Activated T-helper 2 cell treated with anti-CD3 and anti-CD28 coated beads, Interferon-gamma antibody, Interleukin-2, Interleukin-4, amounts not matched to agents 10 μg/mL and 5 μg/mL and 100 μg/mL, durations not matched to agents 14 hours and 24 hours and 36 hours (primary cell): ENCODE results near the gene TNFAIP8L3. TPM values are rescaled to one million over a fixed set of nuclear protein-coding genes. Genes with fewer than 3 reads are reported as not detected.
"Not testable (repeated sequence)": the region's sequence is repeated elsewhere in the genome, so short reads cannot be mapped to it uniquely, and the experiment has no call there.

Experiments
- DNase-seq: peaks from one replicate; pipeline ENCODE4 v3.0.0; 2021; ENCODE audit warnings: low spot score
- H3K27ac Mint-ChIP-seq: one replicate; pipeline ENCODE4 v1.8.0; 2021; ENCODE audit warnings: mixed read lengths
- H3K27me3 Mint-ChIP-seq: one replicate; pipeline ENCODE4 v1.8.0; 2021; ENCODE audit warnings: low read depth, mixed read lengths
- H3K36me3 Mint-ChIP-seq: one replicate; pipeline ENCODE4 v1.8.0; 2021; ENCODE audit warnings: low read depth, mixed read lengths
- H3K4me1 Mint-ChIP-seq: one replicate; pipeline ENCODE4 v1.8.0; 2021; ENCODE audit warnings: low read depth, mixed read lengths
- H3K4me3 Mint-ChIP-seq: one replicate; pipeline ENCODE4 v1.8.0; 2021; ENCODE audit warnings: low read depth, mild to moderate bottlenecking, moderate library complexity, mixed read lengths
- H3K9me3 Mint-ChIP-seq: one replicate; pipeline ENCODE4 v1.8.0; 2021; ENCODE audit warnings: mixed read lengths
- intact Hi-C: fragments of 100-400 bp; cut with micrococcal nuclease; formaldehyde crosslinking; loops from one replicate; pipeline ENCODE4 v1.15.1; 2023
- total RNA-seq: library from RNA; stranded (reverse); gene quantifications from 2 replicates; pipeline ENCODE4 v1.2.3, GENCODE V29; 2022

Gene TNFAIP8L3
- total RNA-seq, 1 donor from 2014 or later = 0.98 TPM

DNA sequence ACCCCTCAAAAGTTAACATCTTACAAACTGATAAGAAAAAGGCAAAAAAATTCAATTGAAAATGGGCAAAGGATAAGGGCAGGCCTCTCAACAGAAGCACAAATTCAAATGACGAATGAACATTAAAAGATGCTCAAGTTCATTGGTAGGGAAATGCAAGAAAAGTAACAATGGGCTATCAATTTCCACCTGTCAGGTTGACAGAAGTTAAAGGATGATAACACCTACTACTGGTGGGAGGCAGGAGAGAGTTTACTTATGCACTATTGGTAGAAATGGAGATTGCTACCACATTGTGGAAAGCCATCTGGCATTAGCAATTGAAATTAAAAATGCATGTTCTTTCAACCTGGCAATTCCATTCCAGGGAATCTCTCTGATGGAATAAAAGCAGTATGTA lies 35.6 kb upstream of the TNFAIP8L3 start:
- Mint-ChIP-seq H3K27ac (no peak overlapping the region), H3K4me1 (peaks cover 10% of the 10 kb centered on the region), H3K9me3 (no peaks in the 10 kb centered on the region), H3K36me3 (no peaks in the 10 kb centered on the region), H3K4me3 (no peak overlapping the region), H3K27me3 (peaks cover 16% of the 10 kb centered on the region)
- DNase-seq = no peak
- intact Hi-C loops = no loop called here

DNA sequence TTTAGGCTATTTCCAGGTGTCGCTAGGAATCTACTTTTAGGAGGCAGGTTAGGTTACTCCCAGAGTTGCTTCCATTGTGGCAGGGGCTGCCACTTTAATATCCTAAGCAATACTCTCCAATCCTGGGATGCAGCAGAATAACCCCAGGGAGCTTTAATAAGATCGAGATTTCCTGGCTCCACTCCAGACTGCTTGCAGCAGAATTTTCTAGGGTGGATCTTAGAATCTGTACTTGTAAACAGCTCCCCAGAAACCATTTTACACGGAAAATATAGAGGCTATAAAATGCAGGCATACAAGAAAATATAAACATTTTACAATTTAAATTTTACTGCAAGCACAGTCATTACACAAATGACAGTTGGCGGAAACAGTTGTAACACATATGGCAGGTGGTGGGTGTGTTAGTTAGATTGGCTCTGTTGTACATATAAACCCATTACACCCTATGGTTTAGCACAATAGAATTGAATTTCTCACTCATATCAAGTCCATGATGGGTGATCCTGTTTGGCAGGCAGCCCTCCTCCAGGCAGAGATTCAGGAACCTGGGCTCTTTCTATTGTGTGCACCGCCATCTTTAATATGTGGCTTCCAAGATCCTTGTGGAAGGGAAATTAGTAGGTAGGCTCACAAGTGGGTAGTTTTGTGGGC lies 35.0 kb upstream of the TNFAIP8L3 start:
- H3K27ac Mint-ChIP-seq = no peak overlapping the region
- no peak overlapping the region for H3K4me3 Mint-ChIP-seq
- no peaks in the 10 kb centered on the region for H3K9me3 Mint-ChIP-seq
- H3K27me3 Mint-ChIP-seq = peaks cover 19% of the 10 kb centered on the region
- H3K4me1 Mint-ChIP-seq = peaks cover 10% of the 10 kb centered on the region
- intact Hi-C loops = no loop called here
- no peak for DNase-seq
- H3K36me3 Mint-ChIP-seq = no peaks in the 10 kb centered on the region

DNA sequence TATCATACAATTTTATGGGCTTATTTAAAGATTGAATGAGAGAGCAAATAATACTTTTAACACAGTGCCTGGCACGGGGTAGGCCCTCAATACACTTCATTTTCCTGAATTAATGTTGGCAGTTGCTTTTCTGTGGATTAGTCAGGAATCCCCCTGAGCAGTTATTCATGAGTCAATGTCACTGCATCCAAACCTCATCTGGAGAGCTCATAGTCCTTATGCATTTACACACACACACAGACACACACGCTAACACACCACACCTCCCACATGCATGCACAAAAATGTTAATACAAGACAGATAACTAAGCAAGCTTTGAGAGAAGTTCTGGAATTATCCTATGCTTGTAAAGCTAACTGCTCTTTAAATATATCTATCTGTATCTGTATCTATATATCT lies 34.0 kb upstream of the TNFAIP8L3 start:
- DNase-seq = no peak
- H3K4me1 Mint-ChIP-seq = peaks cover 10% of the 10 kb centered on the region
- H3K27me3 Mint-ChIP-seq = peaks cover 20% of the 10 kb centered on the region
- no peak overlapping the region for H3K4me3 Mint-ChIP-seq
- H3K27ac Mint-ChIP-seq = no peak overlapping the region
- intact Hi-C loops = no loop called here
- H3K9me3 Mint-ChIP-seq = no peaks in the 10 kb centered on the region
- H3K36me3 Mint-ChIP-seq = no peaks in the 10 kb centered on the region

DNA sequence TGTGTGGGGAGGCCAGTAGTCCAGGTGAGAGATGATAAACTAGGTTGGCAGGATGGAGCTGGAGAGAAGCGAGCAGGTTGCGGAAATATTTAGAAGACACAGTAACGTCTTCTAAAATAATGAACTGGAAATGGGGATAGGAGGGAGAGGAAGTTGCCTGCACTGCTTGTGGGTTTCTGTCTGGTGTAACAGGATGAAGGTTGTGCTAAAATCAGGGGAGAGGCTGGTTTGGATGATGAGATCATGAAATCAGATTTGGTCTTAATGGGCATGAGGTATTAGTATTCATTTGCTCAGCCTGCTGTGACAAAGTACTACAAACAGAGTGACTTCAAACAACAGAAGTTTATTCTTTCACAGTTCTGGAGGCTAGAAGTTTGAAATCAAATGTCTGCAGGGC lies 32.1 kb upstream of the TNFAIP8L3 start:
- Mint-ChIP-seq H3K27me3 (peaks cover 21% of the 10 kb centered on the region), H3K4me3 (no peak overlapping the region), H3K9me3 (no peaks in the 10 kb centered on the region), H3K36me3 (no peaks in the 10 kb centered on the region), H3K4me1 (peaks cover 10% of the 10 kb centered on the region), H3K27ac (no peak overlapping the region)
- DNase-seq = no peak
- intact Hi-C loops = no loop called here

DNA sequence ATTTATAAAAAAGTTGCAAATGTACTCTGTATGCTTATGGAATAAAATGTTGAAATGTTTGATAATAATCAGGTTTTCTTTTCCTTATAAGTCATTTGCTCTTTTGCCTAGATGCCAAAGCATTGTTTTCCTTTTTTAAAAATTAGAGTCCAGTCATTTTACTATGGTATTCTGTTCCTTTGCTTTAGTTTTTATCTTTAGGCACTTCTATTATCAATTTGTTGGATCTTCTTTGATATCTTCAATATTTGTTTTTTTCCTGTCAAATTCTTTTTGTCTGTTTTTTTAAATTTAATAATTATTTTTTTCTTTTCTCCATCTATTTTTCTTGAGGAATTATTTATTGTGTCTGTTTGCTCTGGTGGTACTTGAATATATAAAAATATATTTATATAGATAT lies 28.3 kb upstream of the TNFAIP8L3 start:
- Mint-ChIP-seq H3K4me1 (peaks cover 13% of the 10 kb centered on the region), H3K27me3 (peaks cover 24% of the 10 kb centered on the region)
- DNase-seq, H3K27ac Mint-ChIP-seq, H3K36me3 Mint-ChIP-seq, H3K4me3 Mint-ChIP-seq, H3K9me3 Mint-ChIP-seq, intact Hi-C loops: not testable (repeated sequence)

DNA sequence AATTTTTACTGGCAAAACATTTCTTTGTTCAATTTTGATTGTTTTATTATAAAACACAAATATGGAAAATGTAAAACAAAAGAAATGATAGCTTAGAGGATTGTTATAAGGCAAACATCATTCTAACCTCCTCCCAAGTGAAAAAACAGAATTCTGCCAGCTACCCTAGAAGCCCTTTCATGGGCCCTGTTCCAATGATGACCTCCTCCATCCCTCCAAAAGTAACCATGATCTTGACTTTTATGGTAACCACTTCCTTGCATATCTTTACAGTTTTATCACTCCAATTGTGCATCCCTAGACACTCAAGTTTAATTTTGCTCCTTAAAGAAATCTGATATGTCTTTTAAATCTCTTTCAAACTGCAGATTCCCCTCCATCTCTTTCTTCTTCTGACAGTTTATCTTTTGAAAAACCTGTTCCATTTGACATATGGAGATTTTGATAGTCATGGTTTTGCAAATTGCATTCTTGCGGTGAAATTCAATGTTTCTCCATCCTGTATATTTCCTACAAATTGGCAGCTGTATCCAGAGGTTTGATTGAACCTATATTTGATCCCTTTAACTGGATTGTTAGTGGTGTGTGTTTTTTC lies 27.0 kb upstream of the TNFAIP8L3 start:
- Mint-ChIP-seq H3K27me3 (peaks cover 22% of the 10 kb centered on the region), H3K27ac (no peak overlapping the region), H3K4me1 (peaks cover 10% of the 10 kb centered on the region), H3K4me3 (no peak overlapping the region), H3K36me3 (no peaks in the 10 kb centered on the region), H3K9me3 (peaks cover 3% of the 10 kb centered on the region)
- DNase-seq = no peak
- intact Hi-C loops = no loop called here

DNA sequence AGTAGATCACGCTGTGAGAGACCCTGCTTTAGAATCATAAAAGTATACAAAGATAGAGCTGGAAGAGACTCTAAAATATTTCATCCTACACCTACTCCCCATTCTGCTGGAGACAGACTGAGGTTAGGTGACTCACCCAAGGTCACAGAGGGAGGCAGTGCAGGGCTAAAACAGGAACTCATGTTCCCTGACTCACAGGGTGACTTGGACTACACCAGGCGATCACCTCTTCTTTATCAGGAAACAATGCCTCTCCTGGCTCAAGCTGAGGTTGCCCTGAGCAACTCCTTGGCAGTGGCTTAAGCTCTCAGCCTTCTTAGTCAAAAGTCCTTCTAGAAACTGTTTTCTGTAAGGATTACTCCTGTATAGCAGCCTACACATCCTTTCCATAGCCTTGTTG lies 26.4 kb upstream of the TNFAIP8L3 start:
- peaks cover 5% of the 10 kb centered on the region for H3K4me1 Mint-ChIP-seq
- no peak overlapping the region for H3K27ac Mint-ChIP-seq
- H3K36me3 Mint-ChIP-seq = no peaks in the 10 kb centered on the region
- peaks cover 3% of the 10 kb centered on the region for H3K9me3 Mint-ChIP-seq
- intact Hi-C loops = no loop called here
- no peak overlapping the region for H3K4me3 Mint-ChIP-seq
- peaks cover 17% of the 10 kb centered on the region for H3K27me3 Mint-ChIP-seq
- no peak for DNase-seq

DNA sequence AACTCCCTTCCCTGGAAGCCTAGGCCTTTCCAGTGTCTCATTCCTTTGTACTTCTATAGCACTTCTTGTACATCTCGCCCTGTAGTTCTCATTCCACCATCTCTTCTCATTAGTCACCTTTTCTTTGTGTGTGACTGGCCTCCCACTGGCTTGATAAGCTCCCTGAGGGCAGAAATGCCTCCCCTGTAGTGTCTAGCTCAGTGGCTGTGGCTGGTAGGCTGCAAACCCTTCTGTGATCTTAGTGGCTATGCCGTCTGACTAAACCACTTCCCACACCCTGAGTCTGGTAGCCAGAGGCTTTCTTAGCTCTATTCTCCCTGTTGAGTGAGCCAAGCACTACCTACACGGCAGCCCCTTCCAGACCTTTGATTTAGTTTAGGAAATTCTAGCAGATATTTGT lies 24.4 kb upstream of the TNFAIP8L3 start:
- H3K36me3 Mint-ChIP-seq = no peaks in the 10 kb centered on the region
- no peak overlapping the region for H3K27ac Mint-ChIP-seq
- H3K9me3 Mint-ChIP-seq = peaks cover 3% of the 10 kb centered on the region
- peaks cover 9% of the 10 kb centered on the region for H3K27me3 Mint-ChIP-seq
- H3K4me3 Mint-ChIP-seq = no peak overlapping the region
- DNase-seq = no peak
- intact Hi-C loops = no loop called here
- H3K4me1 Mint-ChIP-seq = peaks cover 3% of the 10 kb centered on the region

DNA sequence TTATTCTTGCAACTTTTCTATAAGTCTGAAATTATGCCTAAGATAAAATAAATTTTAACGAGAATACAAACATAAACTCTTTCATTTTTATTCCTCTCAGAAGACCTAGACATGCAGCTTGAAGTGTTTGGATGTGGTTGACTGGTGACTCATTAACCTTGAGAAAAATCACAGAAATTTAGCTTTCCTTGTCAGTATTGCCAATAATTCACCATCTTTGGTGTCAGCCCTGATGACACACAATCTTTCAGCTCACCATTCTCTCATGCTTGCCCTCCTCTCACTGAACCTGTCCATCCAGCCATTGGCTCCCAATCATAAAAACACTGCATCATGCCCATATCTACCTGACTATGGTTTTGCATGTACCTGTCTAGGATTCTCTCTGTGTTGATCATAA lies 22.6 kb upstream of the TNFAIP8L3 start:
- H3K4me3 Mint-ChIP-seq = no peak overlapping the region
- peaks cover 3% of the 10 kb centered on the region for H3K9me3 Mint-ChIP-seq
- intact Hi-C loops = no loop called here
- no peak for DNase-seq
- peaks cover 3% of the 10 kb centered on the region for H3K4me1 Mint-ChIP-seq
- H3K36me3 Mint-ChIP-seq = no peaks in the 10 kb centered on the region
- H3K27ac Mint-ChIP-seq = no peak overlapping the region
- H3K27me3 Mint-ChIP-seq = peaks cover 5% of the 10 kb centered on the region

DNA sequence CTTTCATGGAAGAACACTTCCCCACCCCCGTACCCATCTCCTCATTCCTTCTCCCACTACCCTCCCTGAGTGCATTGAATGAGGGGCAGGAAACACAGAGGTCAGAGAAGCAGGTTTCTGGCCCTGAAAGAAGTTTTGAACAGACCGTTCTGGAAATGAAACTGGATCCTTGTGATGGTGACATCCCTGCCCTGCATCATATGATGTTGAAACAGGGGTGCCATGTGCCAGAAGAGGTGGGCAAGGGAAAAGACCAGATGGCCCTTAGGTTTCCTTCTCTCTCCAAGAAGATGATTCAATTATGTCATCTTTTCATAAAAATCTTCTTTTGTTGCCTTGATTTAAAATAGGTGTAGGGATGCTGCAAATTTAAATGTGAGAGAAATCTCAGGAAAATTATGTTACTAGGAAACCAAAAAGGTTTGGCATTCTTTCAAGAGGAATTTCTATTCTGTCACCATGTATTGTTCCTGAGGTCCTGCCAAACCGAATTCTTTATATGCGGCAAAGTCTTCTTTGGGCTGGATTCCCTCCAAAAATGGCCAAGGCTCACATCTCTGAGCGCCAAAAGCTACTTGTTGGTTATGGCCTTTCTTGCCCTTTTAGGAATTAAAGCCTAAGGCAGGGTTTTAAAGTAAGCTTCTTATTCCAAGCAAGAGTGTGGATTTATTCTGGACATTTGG lies 19.9 kb upstream of the TNFAIP8L3 start:
- no peak overlapping the region for H3K27ac Mint-ChIP-seq
- no peaks in the 10 kb centered on the region for H3K36me3 Mint-ChIP-seq
- peaks cover 3% of the 10 kb centered on the region for H3K9me3 Mint-ChIP-seq
- no peak overlapping the region for H3K4me3 Mint-ChIP-seq
- H3K4me1 Mint-ChIP-seq = no peaks in the 10 kb centered on the region
- intact Hi-C loops = no loop called here
- H3K27me3 Mint-ChIP-seq = peaks cover 7% of the 10 kb centered on the region
- DNase-seq = no peak

DNA sequence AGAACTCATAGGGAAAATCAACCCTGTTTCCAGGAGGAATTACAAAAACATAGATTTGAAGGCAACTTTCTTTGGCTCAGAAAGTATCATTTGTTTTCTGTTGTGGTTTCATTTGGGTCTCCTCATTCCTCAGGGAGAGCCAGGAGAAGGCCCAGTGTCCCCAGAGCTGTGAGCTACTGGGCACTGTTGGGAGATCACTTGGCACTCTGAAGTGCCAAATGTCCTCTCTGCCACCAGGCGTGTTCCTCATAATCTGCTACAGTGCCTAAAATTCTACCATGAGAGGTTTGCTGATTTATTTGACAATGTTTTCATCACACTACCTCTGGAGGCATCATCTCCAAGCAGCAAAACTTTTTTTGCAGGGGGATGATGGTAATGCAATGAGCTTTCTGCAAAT lies 17.4 kb upstream of the TNFAIP8L3 start:
- no peak overlapping the region for H3K4me3 Mint-ChIP-seq
- H3K4me1 Mint-ChIP-seq = no peaks in the 10 kb centered on the region
- no peak overlapping the region for H3K27ac Mint-ChIP-seq
- no peaks in the 10 kb centered on the region for H3K9me3 Mint-ChIP-seq
- no peaks in the 10 kb centered on the region for H3K36me3 Mint-ChIP-seq
- intact Hi-C loops = no loop called here
- DNase-seq = no peak
- H3K27me3 Mint-ChIP-seq = peaks cover 7% of the 10 kb centered on the region

DNA sequence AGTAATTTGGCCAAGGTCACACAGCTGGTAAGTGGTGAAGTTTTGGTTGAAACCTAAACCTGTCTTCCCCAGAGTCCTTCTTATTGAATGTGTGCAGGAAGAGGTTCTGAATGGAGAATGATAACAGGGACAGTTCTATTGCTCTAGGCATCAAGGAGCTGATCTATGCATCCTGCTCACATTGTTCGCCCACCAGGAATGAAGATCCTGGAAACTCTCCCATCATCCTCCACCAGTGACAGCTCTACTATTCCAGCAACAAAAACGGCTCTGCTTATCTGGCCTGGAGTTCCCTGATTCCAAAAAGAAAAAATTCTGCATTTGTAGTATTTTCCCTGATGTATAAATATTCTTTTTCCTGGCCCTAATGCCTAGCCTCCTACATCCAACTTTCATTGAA lies 16.4 kb upstream of the TNFAIP8L3 start:
- H3K9me3 Mint-ChIP-seq = no peaks in the 10 kb centered on the region
- intact Hi-C loops = no loop called here
- no peaks in the 10 kb centered on the region for H3K36me3 Mint-ChIP-seq
- no peak overlapping the region for H3K4me3 Mint-ChIP-seq
- no peaks in the 10 kb centered on the region for H3K4me1 Mint-ChIP-seq
- H3K27me3 Mint-ChIP-seq = peaks cover 7% of the 10 kb centered on the region
- DNase-seq = no peak
- H3K27ac Mint-ChIP-seq = no peak overlapping the region

DNA sequence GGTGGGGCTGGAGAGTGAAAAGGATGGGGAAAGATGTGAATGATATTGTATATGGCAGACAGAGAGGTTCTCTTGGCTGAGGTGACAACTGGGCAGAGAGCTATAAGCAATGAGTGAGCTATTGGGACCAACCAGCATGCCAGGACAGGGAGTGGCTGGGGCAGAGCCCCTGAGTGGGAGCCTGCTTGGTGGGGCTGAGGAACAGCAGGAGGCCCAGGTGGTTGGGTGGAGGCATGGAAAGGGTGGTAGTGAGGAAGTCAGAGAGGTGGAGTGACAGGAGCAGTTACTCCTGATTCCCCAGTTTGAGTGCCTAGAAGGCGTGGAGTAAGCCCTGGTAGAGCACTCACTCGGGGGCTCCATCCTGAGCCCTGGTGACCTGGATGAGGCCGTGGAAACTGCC lies 15.5 kb upstream of the TNFAIP8L3 start:
- DNase-seq = no peak
- intact Hi-C loops = no loop called here
- H3K36me3 Mint-ChIP-seq = no peaks in the 10 kb centered on the region
- H3K9me3 Mint-ChIP-seq = no peaks in the 10 kb centered on the region
- H3K27ac Mint-ChIP-seq = no peak overlapping the region
- no peak overlapping the region for H3K4me3 Mint-ChIP-seq
- peaks cover 7% of the 10 kb centered on the region for H3K27me3 Mint-ChIP-seq
- H3K4me1 Mint-ChIP-seq = no peaks in the 10 kb centered on the region
